NK-92 (cell line): ENCODE data around the gene SMCO2.

Experiments used
- DNase-seq: peaks from one replicate; lab custom pipeline; 2025; ENCODE audit not compliant: unreplicated experiment; lab: John Stamatoyannopoulos, UW

SMCO2 gene

DNA sequence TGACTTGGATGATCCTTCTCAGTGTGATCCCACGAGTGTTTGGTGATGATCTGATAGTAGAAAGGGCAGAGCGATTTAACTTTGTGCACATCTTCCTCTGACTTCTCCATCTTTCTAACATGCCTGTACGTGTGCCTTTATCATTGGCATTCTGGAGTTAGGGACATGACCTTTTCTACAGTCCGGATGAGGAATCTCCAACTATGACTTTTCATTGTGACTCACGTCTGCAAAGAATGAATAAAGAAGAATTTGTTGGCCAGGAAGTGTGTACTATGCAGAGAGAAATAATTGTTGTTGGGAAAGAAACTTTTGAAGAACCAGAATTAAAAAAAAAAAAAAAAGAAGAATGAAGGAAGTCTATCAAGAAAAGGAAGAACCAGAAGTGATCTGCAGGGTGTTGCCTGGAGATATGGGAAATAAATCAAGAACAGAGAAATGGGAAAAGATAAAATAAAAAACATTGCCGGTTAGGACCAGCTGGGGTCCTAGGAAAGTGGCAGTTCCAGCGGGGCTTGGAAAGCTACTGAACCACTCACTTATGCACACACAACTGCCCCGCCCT is 102.8 kb downstream of the SMCO2 start:
- DNase-seq = no peak

DNA sequence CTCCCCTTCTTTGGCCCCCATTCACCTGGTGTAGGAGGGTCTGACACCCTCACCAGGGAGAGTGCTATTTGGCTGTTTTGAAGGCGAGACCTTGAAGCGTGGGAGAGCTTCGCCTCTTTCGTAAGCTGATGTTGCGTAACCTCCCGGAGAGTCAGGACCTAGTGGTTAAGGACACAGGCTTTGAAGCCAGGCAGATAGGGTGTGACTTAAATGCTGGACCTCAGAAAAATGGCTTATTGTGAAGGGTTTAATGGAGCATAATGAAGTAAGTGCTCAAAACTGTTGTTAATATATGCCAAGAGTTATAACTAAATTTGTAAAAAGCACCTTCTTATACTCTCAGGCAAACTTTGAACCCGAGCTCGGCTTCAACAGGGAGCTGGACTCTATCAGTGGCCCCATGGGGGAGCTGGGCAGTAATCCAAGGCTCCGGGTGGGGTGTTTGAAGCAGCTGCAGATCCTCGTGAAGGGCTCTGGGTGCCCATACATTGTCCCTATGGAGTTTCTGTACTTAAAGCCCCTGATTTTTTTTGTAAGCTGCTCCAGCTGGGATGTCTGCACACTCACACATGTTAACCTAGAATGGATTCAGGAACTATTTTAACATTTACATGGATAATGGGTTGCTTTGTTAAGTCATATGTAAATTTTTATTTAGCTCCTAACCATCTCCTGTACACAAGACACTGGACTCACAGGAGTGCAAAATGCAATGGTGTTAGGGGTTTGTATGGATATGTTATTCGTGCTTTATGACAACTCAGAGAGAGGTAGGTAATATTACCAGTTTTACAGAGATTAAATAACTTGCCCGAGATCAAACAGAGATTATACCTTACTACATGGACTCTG is 103.5 kb downstream of the SMCO2 start:
- DNase-seq = no peak

DNA sequence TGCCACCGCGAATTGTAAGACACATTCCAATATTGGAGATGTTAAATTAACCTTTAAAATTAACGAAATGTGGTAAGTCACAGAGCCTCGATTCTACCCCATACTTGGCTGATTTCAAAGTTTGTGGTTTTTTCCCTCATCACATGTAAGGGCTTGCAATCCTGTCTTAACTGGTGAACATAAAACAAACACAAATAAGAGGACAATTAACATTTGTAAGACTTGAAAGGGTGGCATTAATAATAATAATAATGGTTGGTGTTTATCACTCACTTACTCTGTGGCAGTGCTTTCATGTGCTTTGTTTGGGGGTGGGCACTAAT is 104.1 kb downstream of the SMCO2 start:
- no peak for DNase-seq

DNA sequence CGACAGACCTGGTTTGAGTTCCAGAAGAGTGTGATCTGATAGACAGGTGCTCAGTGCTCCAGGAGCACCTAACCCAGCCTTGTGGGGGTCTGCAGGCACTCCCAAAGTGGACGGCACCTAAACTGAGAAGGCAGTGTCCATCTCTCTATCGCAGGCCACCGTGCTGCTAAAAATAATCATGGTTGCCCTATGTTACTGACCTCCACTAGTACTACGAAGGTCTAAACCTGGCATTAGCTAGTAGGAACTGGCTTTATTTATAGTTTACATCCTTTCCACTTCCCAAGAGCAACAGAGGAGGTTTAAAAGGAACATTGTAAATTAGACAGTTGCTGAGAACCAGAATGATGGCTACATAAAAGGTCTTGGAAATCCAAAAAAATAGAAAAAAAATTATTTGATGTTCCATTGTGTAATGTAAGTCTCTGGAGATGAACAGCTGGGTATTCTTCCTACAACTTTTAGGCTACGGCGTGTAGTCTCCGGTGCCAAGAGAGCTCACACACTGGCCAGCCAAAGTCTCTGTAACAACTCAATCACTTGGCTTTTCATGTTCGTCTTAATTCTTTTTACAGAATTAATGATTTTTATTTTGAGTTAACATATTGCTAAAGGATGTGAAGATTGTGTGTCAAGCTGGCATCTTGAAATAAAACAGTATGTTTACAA is 104.8 kb downstream of the SMCO2 start:
- DNase-seq = no peak
